Right ventricle myocardium inferior (tissue), 1 donor: ENCODE measurements around the gene OR4F17. TPM values are rescaled to one million over a fixed set of nuclear protein-coding genes. Genes with fewer than 3 reads are reported as not detected.
A peak's percentile ranks its signal among the peaks of the same experiment; 100 is the strongest.
"Not testable (repeated sequence)": the region's sequence is repeated elsewhere in the genome, so short reads cannot be mapped to it uniquely, and the experiment has no call there.

ENCODE experiments used
- ATAC-seq: fragments of 200-7000 bp; cut with Tn5 transposase; one replicate; pipeline ENCODE4 v1.9.1; 2020; ENCODE audit warnings: mild to moderate bottlenecking, moderate library complexity
- DNase-seq: peaks from one replicate; pipeline ENCODE4 v3.0.0; 2021; ENCODE audit errors: missing footprints
- intact Hi-C: fragments of 100-400 bp; cut with DNase I; formaldehyde crosslinking; loops from one replicate; pipeline ENCODE4 v1.11.0; 2022
- long read RNA-seq: library from polyadenylated mRNA; unstranded; transcript quantifications from one replicate; pipeline ENCODE4 v2.0.0, GENCODE V29; 2021
- total RNA-seq: library from RNA; stranded (reverse); fragmentation: NEBNext Ultra II Directional; extraction: Animal tissue kit (Norgen Biotek cat#: 25700); gene quantifications from one replicate; pipeline ENCODE4 v1.2.1, GENCODE V29; 2021
- donor health status: DM: no; HTN: yes; CAD: no; lungs with severe emphysema.

OR4F17 gene, protein sequence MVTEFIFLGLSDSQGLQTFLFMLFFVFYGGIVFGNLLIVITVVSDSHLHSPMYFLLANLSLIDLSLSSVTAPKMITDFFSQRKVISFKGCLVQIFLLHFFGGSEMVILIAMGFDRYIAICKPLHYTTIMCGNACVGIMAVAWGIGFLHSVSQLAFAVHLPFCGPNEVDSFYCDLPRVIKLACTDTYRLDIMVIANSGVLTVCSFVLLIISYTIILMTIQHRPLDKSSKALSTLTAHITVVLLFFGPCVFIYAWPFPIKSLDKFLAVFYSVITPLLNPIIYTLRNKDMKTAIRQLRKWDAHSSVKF
- total RNA-seq = not detected
- long read RNA-seq = 0 reads

DNA sequence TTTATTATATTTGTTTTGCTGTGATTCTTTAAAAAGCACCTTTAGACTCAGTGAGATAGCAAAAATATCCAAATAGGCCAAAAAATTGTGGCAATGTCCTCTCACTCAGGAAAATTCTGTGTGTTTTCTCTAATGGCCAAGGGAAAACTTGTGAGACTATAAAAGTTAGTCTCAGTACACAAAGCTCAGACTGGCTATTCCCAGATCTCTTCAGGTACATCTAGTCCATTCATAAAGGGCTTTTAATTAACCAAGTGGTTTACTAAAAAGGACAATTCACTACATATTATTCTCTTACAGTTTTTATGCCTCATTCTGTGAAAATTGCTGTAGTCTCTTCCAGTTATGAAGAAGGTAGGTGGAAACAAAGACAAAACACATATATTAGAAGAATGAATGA, at the start of gene OR4F17:
Gene OR4F17, plus strand, starts transcription at position 301 of the 400 bp plus-strand sequence. CDS start 3,575 bp downstream, outside the sequence.
- ATAC-seq, DNase-seq, intact Hi-C loops: not testable (repeated sequence)

DNA sequence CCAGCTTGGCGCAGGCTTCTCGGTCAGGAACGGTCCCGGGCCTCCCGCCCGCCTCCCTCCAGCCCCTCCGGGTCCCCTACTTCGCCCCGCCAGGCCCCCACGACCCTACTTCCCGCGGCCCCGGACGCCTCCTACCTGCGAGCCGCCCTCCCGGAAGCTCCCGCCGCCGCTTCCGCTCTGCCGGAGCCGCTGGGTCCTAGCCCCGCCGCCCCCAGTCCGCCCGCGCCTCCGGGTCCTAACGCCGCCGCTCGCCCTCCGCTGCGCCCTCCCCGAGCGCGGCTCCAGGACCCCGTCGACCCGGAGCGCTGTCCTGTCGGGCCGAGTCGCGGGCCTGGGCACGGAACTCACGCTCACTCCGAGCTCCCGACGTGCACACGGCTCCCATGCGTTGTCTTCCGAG, 36.1 kb upstream of the OR4F17 start:
- DNase-seq = peak; percentile 63
- intact Hi-C loops = not testable (repeated sequence)

DNA sequence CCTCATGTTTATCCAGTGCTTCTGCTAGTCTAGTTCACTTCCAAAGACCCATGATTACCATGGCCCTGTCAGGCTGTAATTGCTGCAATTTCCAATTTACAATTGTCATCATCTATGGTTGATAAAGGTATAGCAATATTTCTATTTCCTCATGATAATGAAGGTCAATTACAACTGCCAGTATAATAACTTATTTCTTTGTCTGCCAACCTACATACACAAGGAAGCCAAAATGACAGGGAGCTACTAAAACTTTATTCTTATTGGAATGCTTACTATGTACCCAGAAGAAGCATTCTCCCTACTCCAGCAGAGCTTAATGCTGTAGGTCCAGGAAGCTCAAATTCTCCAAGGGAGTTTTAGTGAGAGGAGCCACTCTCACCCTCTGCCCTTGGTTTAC, 24.0 kb upstream of the OR4F17 start:
- DNase-seq, ATAC-seq, intact Hi-C loops: not testable (repeated sequence)

More for the DNA sequence above, 36.1 kb upstream of the OR4F17 start:
- ATAC-seq = not testable (repeated sequence)

DNA sequence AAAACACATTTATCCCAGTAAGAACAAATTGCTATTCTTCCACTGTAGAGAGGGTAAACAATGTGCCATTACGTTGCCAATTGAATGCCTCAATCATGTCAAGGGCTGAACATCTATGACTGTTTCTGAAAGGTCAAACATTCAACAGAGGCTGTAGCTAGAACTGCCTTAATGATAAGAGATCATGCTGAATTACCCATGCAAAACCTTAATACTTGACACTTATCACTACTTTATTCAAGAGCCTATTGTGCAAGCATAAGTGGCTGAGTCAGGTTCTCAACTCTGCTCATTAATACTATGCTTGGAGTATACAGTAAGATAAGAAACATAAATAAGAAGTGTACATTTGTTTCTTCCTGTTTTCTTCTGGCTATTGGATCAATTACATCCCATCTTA, 23.3 kb upstream of the OR4F17 start:
- DNase-seq, ATAC-seq, intact Hi-C loops: not testable (repeated sequence)

DNA sequence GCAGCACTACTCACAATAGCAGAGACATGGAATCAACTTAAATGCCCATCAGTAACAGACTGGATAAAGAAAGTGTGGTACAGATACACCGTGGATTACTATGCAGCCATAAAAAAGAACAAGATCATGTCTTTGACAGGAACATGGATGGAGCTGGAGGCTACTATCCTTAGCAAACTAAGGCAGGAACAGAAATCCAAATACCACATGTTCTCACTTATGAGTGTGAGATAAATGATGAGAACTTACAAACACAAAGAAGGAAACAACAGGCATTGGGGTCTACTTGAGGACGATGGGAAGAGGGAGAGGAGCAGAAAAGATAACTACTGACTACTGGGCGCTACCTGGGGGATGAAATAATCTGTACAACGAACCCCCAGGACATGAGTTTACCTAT, 16.2 kb upstream of the OR4F17 start:
- ATAC-seq, intact Hi-C loops, DNase-seq: not testable (repeated sequence)

DNA sequence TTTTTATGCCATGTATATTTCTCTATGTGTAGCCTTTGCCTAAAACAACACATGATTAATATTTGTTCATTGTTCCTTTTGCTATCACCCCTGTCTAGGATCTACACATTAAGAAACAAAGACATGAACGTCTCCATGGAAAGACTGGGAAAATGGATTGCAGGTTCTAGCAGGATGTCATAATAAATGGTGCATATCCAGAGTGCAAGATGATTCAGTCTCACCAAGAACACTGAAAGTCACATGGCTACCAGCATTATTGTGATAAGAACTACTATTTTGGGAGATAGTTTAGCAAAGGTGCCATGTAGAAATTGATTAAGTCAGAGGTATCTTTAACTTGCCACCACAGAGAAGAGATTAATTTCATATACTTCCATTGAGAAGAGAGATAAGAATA, 12.1 kb upstream of the OR4F17 start:
- ATAC-seq, DNase-seq, intact Hi-C loops: not testable (repeated sequence)

DNA sequence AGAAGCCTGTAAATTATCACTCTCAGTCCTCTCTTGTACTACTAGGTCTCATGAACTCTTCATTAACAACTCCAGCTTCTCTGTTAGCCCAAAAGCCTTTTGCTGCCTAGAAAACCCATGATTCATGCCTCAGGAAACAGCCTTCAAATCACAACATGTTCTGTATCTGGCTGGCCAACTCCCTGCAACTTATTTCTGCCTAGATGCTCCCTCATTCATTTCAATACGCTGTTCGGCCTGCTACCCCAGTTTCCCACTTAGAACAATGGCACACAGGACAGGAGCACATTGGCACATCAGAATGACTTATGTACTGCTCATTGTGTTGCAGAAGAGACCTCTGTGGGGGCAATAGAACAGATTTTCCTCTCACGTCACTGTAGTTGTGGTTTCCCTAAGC, 9.3 kb upstream of the OR4F17 start:
- DNase-seq, ATAC-seq, intact Hi-C loops: not testable (repeated sequence)

DNA sequence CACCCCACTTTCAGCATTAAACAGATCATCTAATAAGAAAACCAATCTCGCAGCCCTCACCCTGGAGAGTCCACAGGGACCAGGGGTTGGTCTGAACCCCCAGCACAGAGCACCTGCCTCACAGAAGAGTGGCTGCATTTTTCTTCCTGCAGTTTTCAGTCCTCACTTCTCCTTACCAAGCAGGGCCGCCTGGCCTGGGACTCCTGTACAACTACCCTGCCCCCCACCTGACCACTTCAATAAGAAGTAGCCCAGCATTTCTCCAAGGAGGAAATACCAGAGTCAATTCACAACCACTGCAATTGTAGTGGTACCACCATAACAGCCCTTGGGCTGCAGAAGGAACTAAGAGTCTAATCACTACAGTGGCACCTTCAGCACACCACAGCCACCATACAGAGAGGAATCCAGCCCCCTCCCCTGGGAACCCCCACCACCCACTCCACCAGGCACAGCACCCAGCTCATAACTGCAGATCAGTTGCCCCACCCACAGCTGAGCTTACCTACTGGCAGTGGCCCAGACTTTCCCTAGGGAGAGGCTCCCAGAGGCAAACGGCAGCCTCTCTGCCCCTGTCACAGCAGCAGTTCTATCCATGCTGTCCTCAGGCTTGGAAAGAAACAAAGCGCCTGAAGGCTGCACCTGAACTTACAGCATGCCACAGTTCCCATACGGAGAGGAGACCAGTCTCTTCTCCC, 13.7 kb downstream of the OR4F17 start:
- intact Hi-C loops, DNase-seq, ATAC-seq: not testable (repeated sequence)

Other genes starting within 250 kb of the OR4F17 start
- gene PLPP2, start 184.3 kb downstream of the OR4F17 start, total RNA-seq = 0.76 TPM
- gene MIER2, start 237.7 kb downstream of the OR4F17 start, total RNA-seq = 16.3 TPM